ENCODE results near the gene STK39. TPM values are rescaled to one million over a fixed set of nuclear protein-coding genes. Genes with fewer than 3 reads are reported as not detected.

Gene STK39
- total and polyA plus RNA-seq, 2 donors (not counting 1 experiment from before 2014, with no cell fraction given): 16.7 to 30.1 TPM

DNA sequence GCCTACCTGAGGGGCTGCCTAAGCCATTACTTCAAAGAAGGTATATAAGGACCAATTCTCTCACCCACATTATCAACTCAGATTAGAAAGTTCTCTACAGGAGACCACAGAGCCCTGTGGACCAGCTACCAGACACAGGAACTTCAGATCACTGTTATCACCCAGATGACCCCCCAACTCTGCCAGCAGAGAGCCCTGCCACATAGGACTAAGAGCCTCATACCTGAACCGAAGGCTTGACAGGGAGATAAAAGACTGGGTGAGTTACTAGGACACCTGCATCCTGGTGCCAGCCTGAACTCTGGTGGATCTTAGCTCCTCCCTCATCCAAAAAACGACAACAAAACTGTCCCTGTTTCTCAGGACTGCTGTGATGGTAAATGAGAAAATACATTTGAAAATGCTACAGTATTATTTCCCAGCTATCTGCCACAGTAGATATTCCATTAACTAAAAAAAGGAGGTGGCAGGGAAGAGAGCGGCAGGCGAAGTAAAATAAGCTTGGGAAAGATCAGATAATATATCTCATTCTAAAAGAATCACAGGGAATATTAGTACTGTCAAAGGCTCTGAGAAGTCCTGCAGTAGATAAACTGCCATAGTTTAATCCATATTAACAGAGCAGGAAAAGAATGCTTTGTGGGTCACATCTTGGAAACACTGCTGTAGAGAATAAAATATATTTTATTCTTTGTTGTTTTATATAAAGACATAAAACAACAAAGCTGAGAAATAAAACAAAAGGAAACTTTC is 79.7 kb downstream of the STK39 start:
- H2AFZ ChIP-seq (ENCODE audit: low read length): no peak overlapping the region
- peaks cover 2% of the 10 kb centered on the region for H3K4me1 ChIP-seq (ENCODE audit: control insufficient read depth, extremely low read depth, insufficient read depth, low read length)
- H3K79me2 ChIP-seq (ENCODE audit: control insufficient read depth, insufficient read depth, low read length): peaks cover 9% of the 10 kb centered on the region
- no peak for DNase-seq (ENCODE audit: low read depth in 2 of 2)
- no peak overlapping the region for H3K27ac ChIP-seq (ENCODE audit: insufficient read depth, low read length)
- H3K4me2 ChIP-seq (ENCODE audit: extremely low read depth, insufficient read depth, low read length): no peak overlapping the region
- no peaks in the 10 kb centered on the region for H4K20me1 ChIP-seq (ENCODE audit: control insufficient read depth, extremely low read depth, insufficient read depth, low read length)
- no peak overlapping the region for H3K9ac ChIP-seq (ENCODE audit: insufficient read depth, low read length)
- no peaks in the 10 kb centered on the region for H3K9me3 ChIP-seq (ENCODE audit: control insufficient read depth, insufficient read depth, low read depth, low read length)
- TF ChIP-seq, protein P1, sequence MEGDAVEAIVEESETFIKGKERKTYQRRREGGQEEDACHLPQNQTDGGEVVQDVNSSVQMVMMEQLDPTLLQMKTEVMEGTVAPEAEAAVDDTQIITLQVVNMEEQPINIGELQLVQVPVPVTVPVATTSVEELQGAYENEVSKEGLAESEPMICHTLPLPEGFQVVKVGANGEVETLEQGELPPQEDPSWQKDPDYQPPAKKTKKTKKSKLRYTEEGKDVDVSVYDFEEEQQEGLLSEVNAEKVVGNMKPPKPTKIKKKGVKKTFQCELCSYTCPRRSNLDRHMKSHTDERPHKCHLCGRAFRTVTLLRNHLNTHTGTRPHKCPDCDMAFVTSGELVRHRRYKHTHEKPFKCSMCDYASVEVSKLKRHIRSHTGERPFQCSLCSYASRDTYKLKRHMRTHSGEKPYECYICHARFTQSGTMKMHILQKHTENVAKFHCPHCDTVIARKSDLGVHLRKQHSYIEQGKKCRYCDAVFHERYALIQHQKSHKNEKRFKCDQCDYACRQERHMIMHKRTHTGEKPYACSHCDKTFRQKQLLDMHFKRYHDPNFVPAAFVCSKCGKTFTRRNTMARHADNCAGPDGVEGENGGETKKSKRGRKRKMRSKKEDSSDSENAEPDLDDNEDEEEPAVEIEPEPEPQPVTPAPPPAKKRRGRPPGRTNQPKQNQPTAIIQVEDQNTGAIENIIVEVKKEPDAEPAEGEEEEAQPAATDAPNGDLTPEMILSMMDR (conservative IDR thresholded peaks at IDR 0.05 in 1 of 2, IDR thresholded peaks at IDR 0.05 in 1 of 2; ENCODE audit: low read depth in 1 of 2, low read length in 2 of 2): no peak
- TF ChIP-seq EZH2 (IDR thresholded peaks at IDR 0.05; ENCODE audit: low read length, missing control alignments): no peak
- no peak overlapping the region for H3K4me3 ChIP-seq (replicated peaks in 1 of 4; ENCODE audit: control extremely low read depth in 1 of 4, insufficient read depth in 1 of 4, low read depth in 3 of 4, low read length in 4 of 4)
- no peaks in the 10 kb centered on the region for H3K36me3 ChIP-seq (ENCODE audit: control insufficient read depth, insufficient read depth, low read length)
- no peaks in the 10 kb centered on the region for H3K27me3 ChIP-seq (ENCODE audit: control insufficient read depth, insufficient read depth, low read length)

DNA sequence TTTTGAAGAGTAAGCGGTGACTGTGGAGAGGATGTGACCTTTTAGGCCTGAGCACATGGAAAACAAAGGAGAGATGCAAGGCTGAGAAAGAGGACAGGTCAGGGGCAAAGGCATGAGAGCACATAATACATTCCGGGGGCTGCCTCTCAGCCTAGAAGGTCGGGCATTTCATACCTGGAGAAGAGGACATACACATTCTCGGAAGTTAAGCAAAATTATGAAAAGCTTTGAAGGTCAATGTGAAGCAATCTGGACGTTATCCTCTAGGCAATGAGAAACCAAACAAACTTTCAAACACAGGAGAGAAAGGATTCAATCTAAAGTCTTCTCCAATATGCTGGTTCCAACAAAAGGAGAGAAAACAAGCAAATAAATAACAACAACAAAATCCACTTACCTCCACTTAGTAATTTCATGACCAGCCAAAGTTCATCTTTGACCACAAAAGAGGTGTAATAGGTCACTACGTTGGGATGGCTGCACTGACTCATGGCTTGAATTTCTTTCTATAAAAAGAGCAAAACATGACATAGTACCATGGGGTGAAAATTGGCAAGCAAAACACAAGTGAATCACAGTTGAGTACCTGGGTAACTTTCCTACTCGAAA is 80.4 kb downstream of the STK39 start:
- no peak overlapping the region for H3K27ac ChIP-seq (ENCODE audit: insufficient read depth, low read length)
- DNase-seq (ENCODE audit: low read depth in 2 of 2): peak; percentile 28 to 77

DNA sequence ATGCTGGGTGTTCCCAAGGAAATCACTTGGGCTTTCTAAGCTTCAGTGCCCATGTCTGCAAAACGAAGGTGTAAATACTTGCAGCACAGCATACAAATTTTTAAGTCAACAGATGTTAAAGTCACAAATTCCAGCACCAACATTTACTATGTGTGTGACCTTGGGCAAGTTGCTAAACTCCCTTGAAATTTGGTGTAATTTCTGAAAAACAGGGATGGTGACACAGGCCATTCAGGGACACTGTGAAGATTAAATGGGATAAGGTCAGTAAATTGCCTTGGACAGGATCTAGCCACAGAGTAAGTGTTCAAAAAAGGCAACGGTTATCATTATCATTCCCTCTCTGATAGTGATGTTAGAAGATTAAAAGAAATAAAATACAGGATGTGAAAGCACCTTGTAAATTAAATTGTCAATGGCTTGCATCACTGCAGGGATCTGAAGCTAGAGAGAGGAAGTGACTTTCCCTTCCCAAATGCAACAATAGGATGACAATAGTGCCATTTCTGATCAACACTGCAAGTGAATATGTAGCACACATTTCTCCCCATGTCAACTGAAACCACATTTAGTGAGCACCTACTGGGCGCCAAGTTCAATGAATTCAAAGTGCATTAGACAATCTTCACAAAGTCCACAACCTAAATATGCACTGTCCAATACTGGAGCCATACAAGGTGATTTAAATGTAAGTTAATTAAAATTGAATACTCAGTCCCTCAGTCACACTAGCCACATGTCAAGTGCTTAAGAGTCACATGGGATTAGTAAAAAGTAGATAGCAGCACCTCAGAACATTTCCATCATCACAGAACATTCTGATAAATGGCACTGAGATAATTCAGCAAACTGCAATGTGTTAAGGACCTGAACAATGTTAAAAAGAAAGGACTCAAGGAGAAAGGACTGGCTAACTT is 81.2 kb downstream of the STK39 start:
- Histone ChIP-seq H3K36me3 (ENCODE audit: control insufficient read depth, insufficient read depth, low read length) (no peaks in the 10 kb centered on the region), H4K20me1 (ENCODE audit: control insufficient read depth, extremely low read depth, insufficient read depth, low read length) (no peaks in the 10 kb centered on the region), H3K4me3 (replicated peaks in 1 of 4; ENCODE audit: control extremely low read depth in 1 of 4, insufficient read depth in 1 of 4, low read depth in 3 of 4, low read length in 4 of 4) (no peak overlapping the region), H3K27ac (ENCODE audit: insufficient read depth, low read length) (no peak overlapping the region), H3K4me2 (ENCODE audit: extremely low read depth, insufficient read depth, low read length) (no peak overlapping the region), H3K27me3 (ENCODE audit: control insufficient read depth, insufficient read depth, low read length) (no peaks in the 10 kb centered on the region), H3K4me1 (ENCODE audit: control insufficient read depth, extremely low read depth, insufficient read depth, low read length) (peaks cover 2% of the 10 kb centered on the region), H2AFZ (ENCODE audit: low read length) (no peak overlapping the region), H3K9ac (ENCODE audit: insufficient read depth, low read length) (no peak overlapping the region), H3K79me2 (ENCODE audit: control insufficient read depth, insufficient read depth, low read length) (peaks cover 9% of the 10 kb centered on the region), H3K9me3 (ENCODE audit: control insufficient read depth, insufficient read depth, low read depth, low read length) (no peaks in the 10 kb centered on the region)
- no peak for DNase-seq (ENCODE audit: low read depth in 2 of 2)
- TF ChIP-seq, protein P1 (conservative IDR thresholded peaks at IDR 0.05 in 1 of 2, IDR thresholded peaks at IDR 0.05 in 1 of 2; ENCODE audit: low read depth in 1 of 2, low read length in 2 of 2): no peak
- no peak for TF ChIP-seq EZH2 (IDR thresholded peaks at IDR 0.05; ENCODE audit: low read length, missing control alignments)

More for the DNA sequence above, 80.4 kb downstream of the STK39 start:
- no peak overlapping the region for H3K4me2 ChIP-seq (ENCODE audit: extremely low read depth, insufficient read depth, low read length)
- H3K36me3 ChIP-seq (ENCODE audit: control insufficient read depth, insufficient read depth, low read length): no peaks in the 10 kb centered on the region
- H3K79me2 ChIP-seq (ENCODE audit: control insufficient read depth, insufficient read depth, low read length): peaks cover 9% of the 10 kb centered on the region
- no peak overlapping the region for H3K9ac ChIP-seq (ENCODE audit: insufficient read depth, low read length)
- no peak for TF ChIP-seq EZH2 (IDR thresholded peaks at IDR 0.05; ENCODE audit: low read length, missing control alignments)
- H4K20me1 ChIP-seq (ENCODE audit: control insufficient read depth, extremely low read depth, insufficient read depth, low read length): no peaks in the 10 kb centered on the region
- H3K27me3 ChIP-seq (ENCODE audit: control insufficient read depth, insufficient read depth, low read length): no peaks in the 10 kb centered on the region
- no peaks in the 10 kb centered on the region for H3K9me3 ChIP-seq (ENCODE audit: control insufficient read depth, insufficient read depth, low read depth, low read length)
- H3K4me3 ChIP-seq (replicated peaks in 1 of 4; ENCODE audit: control extremely low read depth in 1 of 4, insufficient read depth in 1 of 4, low read depth in 3 of 4, low read length in 4 of 4): no peak overlapping the region
- H2AFZ ChIP-seq (ENCODE audit: low read length): no peak overlapping the region
- H3K4me1 ChIP-seq (ENCODE audit: control insufficient read depth, extremely low read depth, insufficient read depth, low read length): peaks cover 2% of the 10 kb centered on the region

Measured in fibroblast of lung (primary cell).